Breast epithelium (tissue), 3 donors: ENCODE results near the gene ANAPC4.

Experiments
- POLR2A ChIP-seq: fragments of 450-650 bp; IDR thresholded peaks from one replicate; pipeline ENCODE4 v1.6.1; 2016; ENCODE audit warnings: antibody characterized with exemption, mild to moderate bottlenecking, moderate library complexity
- POLR2AphosphoS5 ChIP-seq, 3 donors: sonication (generic); formaldehyde crosslinking; IDR thresholded peaks; one replicate each; pipeline ENCODE4 v1.6.1; 2017; ENCODE audit warnings: antibody characterized with exemption in 3 of 3

GRCh38 chr4:25437926-25438325 is 60.9 kb downstream of the ANAPC4 start:
- TF ChIP-seq POLR2AphosphoS5 (IDR thresholded peaks at IDR 0.05) (no peak), POLR2A (no peak)
